Hepatocyte (in vitro differentiated cells): ENCODE measurements around the gene PDK4. TPM values are rescaled to one million over a fixed set of nuclear protein-coding genes. Genes with fewer than 3 reads are reported as not detected.

Experiments used
- DNase-seq: peaks from one replicate; pipeline ENCODE4 v3.0.0-alpha.2; 2016; ENCODE audit warnings: low spot score
- H2AFZ ChIP-seq: fragments of 200-600 bp; sonication (generic); 2 replicates; pipeline ENCODE4 v1.6.0; 2016; ENCODE audit warnings: antibody characterized with exemption, mild to moderate bottlenecking
- H3K27ac ChIP-seq: fragments of 200-600 bp; sonication (generic); 2 replicates; pipeline ENCODE4 v1.5.1; 2016; ENCODE audit warnings: mild to moderate bottlenecking
- H3K27me3 ChIP-seq: fragments of 200-600 bp; sonication (generic); 2 replicates; pipeline ENCODE4 v1.6.1; 2016
- H3K36me3 ChIP-seq: fragments of 200-600 bp; sonication (generic); replicated peaks from 2 replicates; pipeline ENCODE4 v1.5.1; 2016; ENCODE audit warnings: low read depth; ENCODE audit not compliant: insufficient read depth
- H3K4me1 ChIP-seq: fragments of 200-600 bp; sonication (generic); 2 replicates; pipeline ENCODE4 v1.5.1; 2016; ENCODE audit warnings: mild to moderate bottlenecking, moderate library complexity; ENCODE audit not compliant: insufficient read depth
- H3K4me2 ChIP-seq: fragments of 200-600 bp; sonication (generic); 2 replicates; pipeline ENCODE4 v1.6.0; 2016
- H3K4me3 ChIP-seq: fragments of 200-600 bp; sonication (generic); 2 replicates; pipeline ENCODE4 v1.5.1; 2016; ENCODE audit warnings: mild to moderate bottlenecking
- H3K79me2 ChIP-seq: fragments of 200-600 bp; sonication (generic); 2 replicates; pipeline ENCODE4 v1.6.0; 2017; ENCODE audit warnings: mild to moderate bottlenecking
- H3K9me2 ChIP-seq: fragments of 200-600 bp; sonication (generic); replicated peaks from 2 replicates; pipeline ENCODE4 v1.6.0; 2017; ENCODE audit warnings: mild to moderate bottlenecking; ENCODE audit not compliant: insufficient read depth
- H3K9me3 ChIP-seq: fragments of 200-600 bp; sonication (generic); 2 replicates; pipeline ENCODE4 v1.5.1; 2016; ENCODE audit warnings: low read depth, mild to moderate bottlenecking
- H4K20me1 ChIP-seq: fragments of 200-600 bp; sonication (generic); 2 replicates; pipeline ENCODE4 v1.6.0; 2016; ENCODE audit warnings: mild to moderate bottlenecking; ENCODE audit not compliant: insufficient read depth, poor library complexity, severe bottlenecking
- CTCF ChIP-seq: fragments of 200-600 bp; sonication (generic); IDR thresholded peaks from 2 replicates; pipeline ENCODE4 v1.5.1; 2016; ENCODE audit warnings: antibody characterized with exemption, mild to moderate bottlenecking; ENCODE audit not compliant: poor library complexity
- EZH2 ChIP-seq: fragments of 200-600 bp; sonication (generic); IDR thresholded peaks from 2 replicates; pipeline ENCODE4 v1.6.1; 2016; ENCODE audit warnings: antibody characterized with exemption, mild to moderate bottlenecking, borderline replicate concordance
- EZH2phosphoT487 ChIP-seq: fragments of 200-600 bp; sonication (generic); IDR thresholded peaks from one replicate; pipeline ENCODE4 v1.6.1; 2018; ENCODE audit warnings: antibody characterized with exemption, mild to moderate bottlenecking, low read depth, moderate library complexity; ENCODE audit not compliant: unreplicated experiment, severe bottlenecking
- WGBS: methylation state at CpG from one replicate; pipeline ENCODE4 v1.1.6; 2016; ENCODE audit warnings: low lambda C conversion rate; ENCODE audit errors: missing lambda C conversion rate; 5-methylcytosine and 5-hydroxymethylcytosine counted together
- polyA plus RNA-seq: library from polyadenylated mRNA; unstranded; fragments of >200 nt; fragmentation: Nextera tagmentation; extraction: Ambion mirVana; gene quantifications from 2 replicates; pipeline ENCODE4 v1.2.1, GENCODE V29; 2016
- total RNA-seq: library from RNA; depleted of rRNA; stranded (reverse); fragments of >200 nt; gene quantifications from 2 replicates; pipeline ENCODE4 v1.2.3, GENCODE V29; 2014

Gene PDK4
- total and polyA plus RNA-seq, 2 experiments from 2014 or later = 26.0 to 34.6 TPM

- no peak overlapping the region for H3K27ac ChIP-seq
- no peak for DNase-seq
- H3K4me1 ChIP-seq = peaks cover 9% of the 10 kb centered on the region
- H3K79me2 ChIP-seq = no peaks in the 10 kb centered on the region
- TF ChIP-seq EZH2 (no peak), EZH2phosphoT487 (no peak), CTCF (no peak)
- H3K27me3 ChIP-seq = no peaks in the 10 kb centered on the region
- H2AFZ ChIP-seq = no peak overlapping the region
- H3K9me3 ChIP-seq = no peaks in the 10 kb centered on the region
- no peaks in the 10 kb centered on the region for H3K9me2 ChIP-seq
- no peaks in the 10 kb centered on the region for H4K20me1 ChIP-seq
- no peak overlapping the region for H3K4me3 ChIP-seq
- WGBS = 58% methylated on average over 2 of the region's 2 CpGs
- H3K36me3 ChIP-seq = no peaks in the 10 kb centered on the region
- H3K4me2 ChIP-seq = no peak overlapping the region
Observed at GRCh38 chr7:95534796-95535195, 61.5 kb downstream of the PDK4 start.

Other genes starting within 250 kb of the PDK4 start
- not detected in 2 replicates for gene PON3, start 200.1 kb downstream of the PDK4 start, total RNA-seq
- gene PON3, start 200.1 kb downstream of the PDK4 start, polyA plus RNA-seq = 0.45 and 0.89 TPM in 2 replicates
- gene PON2, start 161.5 kb downstream of the PDK4 start, total RNA-seq = 292 and 337 TPM in 2 replicates
- 244 and 273 TPM in 2 replicates for gene PON2, start 161.5 kb downstream of the PDK4 start, polyA plus RNA-seq
- 0.03 and 0.08 TPM in 2 replicates for gene ASB4, start 110.6 kb downstream of the PDK4 start, total RNA-seq
- 0.35 TPM in 1 of 2 replicates, not detected in the other for gene ASB4, start 110.6 kb downstream of the PDK4 start, polyA plus RNA-seq
- 2.5 and 4.6 TPM in 2 replicates for gene DYNC1I1, start 176.0 kb upstream of the PDK4 start, total RNA-seq
- 3.7 and 5.6 TPM in 2 replicates for gene DYNC1I1, start 176.0 kb upstream of the PDK4 start, polyA plus RNA-seq